Activated CD4-positive, alpha-beta memory T cell treated with anti-CD3 and anti-CD28 coated beads, Interleukin-2, amount 10 ng/mL, durations not matched to agents 7 days and 5 days (primary cell): ENCODE data around the gene NOXA1. TPM values are rescaled to one million over a fixed set of nuclear protein-coding genes. Genes with fewer than 3 reads are reported as not detected.

ENCODE experiments used
- CTCF ChIA-PET: fragments of 350-600 bp; sonication (Branson Sonifier 250); formaldehyde crosslinking; loops from one replicate; lab custom pipeline; 2021; ENCODE audit warnings: antibody characterized with exemption, inconsistent platforms; lab: Charles Lee
- POLR2A ChIA-PET: fragments of 350-600 bp; sonication (Branson Sonifier 250); formaldehyde crosslinking; loops from one replicate; lab custom pipeline; 2021; ENCODE audit warnings: antibody characterized with exemption; lab: Charles Lee
- DNase-seq: peaks from one replicate; pipeline ENCODE4 v3.0.0-alpha.2; 2020
- H3K27ac Mint-ChIP-seq: one replicate; pipeline ENCODE4 v1.8.0; 2021; ENCODE audit warnings: mild to moderate bottlenecking, mixed read lengths
- H3K27me3 Mint-ChIP-seq: one replicate; pipeline ENCODE4 v1.8.0; 2021; ENCODE audit warnings: mixed read lengths
- H3K36me3 Mint-ChIP-seq: one replicate; pipeline ENCODE4 v1.8.0; 2021; ENCODE audit warnings: low read depth, mixed read lengths
- H3K4me1 Mint-ChIP-seq: one replicate; pipeline ENCODE4 v1.8.0; 2021; ENCODE audit warnings: mixed read lengths
- H3K4me3 Mint-ChIP-seq: one replicate; pipeline ENCODE4 v1.8.0; 2021; ENCODE audit warnings: mild to moderate bottlenecking, mixed read lengths
- H3K9me3 Mint-ChIP-seq: one replicate; pipeline ENCODE4 v1.8.0; 2021; ENCODE audit warnings: mixed read lengths
- total RNA-seq, 2 experiments: library from RNA; stranded (reverse); gene quantifications; one replicate each; pipeline ENCODE4 v1.2.3, GENCODE V29; 2021

Gene NOXA1
- total RNA-seq, 2 experiments from 2014 or later: 0.50 to 0.73 TPM

DNA sequence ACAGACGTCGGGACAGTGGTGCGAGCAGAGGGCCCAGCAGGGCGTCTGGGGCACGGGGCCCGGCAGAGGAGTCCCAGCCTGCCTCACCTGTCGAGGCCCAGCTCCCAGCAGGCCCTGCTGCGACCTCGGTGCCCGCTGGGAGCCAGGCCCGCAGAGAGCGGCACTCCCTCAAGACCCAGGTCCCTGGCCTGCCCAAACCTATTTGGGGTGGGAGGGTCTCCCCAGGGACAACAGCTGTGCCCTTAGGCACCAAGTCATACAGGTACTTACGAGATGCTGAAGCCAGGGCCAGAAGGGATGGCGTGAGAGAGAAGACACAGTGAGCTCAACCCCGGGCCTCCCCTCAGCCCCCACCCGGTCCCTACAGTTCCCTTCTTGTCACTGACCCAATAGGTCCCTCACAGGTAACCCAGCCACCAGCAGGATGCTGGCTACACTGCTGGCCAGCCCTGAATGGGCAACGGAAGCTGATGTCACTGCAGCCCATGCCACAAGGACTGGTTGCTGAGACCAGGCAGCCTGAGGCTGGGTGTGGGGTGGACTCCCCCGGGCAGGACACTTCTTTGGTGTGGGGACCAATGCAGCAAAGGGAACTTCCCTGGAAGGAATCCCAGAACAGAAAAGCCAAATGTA, 32.3 kb downstream of the NOXA1 start:
- Mint-ChIP-seq H3K4me1 (peaks cover 27% of the 10 kb centered on the region), H3K27ac (no peak overlapping the region), H3K36me3 (peaks cover 6% of the 10 kb centered on the region), H3K4me3 (no peak overlapping the region), H3K9me3 (no peaks in the 10 kb centered on the region), H3K27me3 (no peaks in the 10 kb centered on the region)
- POLR2A ChIA-PET: interaction anchor here (1.2 to 1.5 kb wide), 2 partner anchors 10 to 32 kb away, joined by 4 to 8 read pairs; partner anchors contain the start of genes EXD3 and NOXA1
- CTCF ChIA-PET: no interaction called here
- DNase-seq: no peak

DNA sequence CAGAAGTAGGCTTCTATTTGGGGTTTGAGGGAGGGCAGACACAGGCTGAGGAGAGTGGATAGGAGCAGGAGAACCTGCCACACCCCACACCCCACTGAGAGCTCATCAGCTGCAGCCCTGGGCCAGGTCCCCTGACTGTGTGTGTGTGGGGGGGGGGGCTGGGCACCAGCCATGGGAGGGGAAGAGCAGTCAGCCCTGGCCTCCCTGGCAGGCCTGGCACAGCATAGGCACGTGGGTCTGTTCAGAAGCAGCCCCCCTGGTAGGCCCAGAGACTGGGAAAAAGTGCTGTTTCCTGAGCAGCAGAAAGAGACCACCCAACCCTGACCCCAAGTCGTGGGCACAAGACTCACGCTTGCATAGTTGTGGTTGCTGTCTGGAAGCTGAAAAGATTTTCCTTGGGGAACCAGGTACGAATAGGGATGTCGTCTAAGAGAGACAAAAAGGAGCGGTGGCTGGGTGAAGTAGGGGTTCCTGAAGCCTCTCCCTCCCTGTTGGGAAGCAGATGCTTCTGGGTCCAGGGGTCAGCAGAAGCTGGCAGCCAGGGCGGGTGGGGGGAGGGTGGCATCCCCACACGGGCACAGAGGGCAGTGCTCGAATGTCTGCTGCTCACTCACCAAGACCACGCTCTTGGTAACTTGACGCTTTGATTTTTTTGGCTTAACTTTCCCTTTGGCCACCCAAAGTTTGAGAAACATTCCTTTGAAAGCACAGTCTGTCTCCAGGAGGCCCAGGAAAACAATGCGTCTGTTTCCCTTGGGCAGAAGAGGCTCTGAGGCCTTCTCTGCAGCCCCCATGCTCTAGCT, 33.1 kb downstream of the NOXA1 start:
- Mint-ChIP-seq H3K27ac (no peak overlapping the region), H3K27me3 (no peaks in the 10 kb centered on the region), H3K36me3 (peaks cover 6% of the 10 kb centered on the region), H3K4me1 (peaks cover 35% of the 10 kb centered on the region), H3K9me3 (no peaks in the 10 kb centered on the region), H3K4me3 (peak overlapping the region; percentile 17)
- ChIA-PET CTCF (no interaction called here), POLR2A (interaction anchor here (1.2 to 1.5 kb wide), 2 partner anchors 11 to 33 kb away, joined by 4 to 8 read pairs; partner anchors contain the start of genes EXD3 and NOXA1)
- no peak for DNase-seq

DNA sequence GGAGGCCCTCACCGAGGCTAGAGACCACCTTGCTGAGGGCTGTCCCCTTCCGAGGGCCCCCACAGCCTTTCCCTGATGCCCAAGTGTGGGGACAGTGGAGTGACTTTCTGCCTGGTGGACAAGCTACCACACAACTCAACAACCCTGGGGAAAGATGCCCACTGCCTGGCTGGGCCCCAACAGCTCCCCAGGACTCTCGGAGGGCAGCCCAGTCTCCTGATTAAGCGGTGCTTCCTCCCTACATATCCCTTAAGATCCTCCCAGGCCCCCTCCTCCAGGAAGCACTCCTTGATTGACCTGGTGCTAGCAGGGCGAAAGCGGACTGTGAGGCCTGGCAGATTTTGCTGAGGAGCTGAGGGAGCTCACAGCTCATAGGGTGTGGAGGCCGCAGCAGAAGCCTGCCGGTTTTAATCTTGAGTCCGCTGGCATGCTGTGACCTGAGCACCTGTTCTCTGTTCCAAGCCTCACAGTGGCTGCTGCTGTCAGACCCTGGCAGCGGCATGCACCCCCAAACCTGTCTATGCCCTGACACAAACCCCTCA, 33.7 kb downstream of the NOXA1 start:
- no peak for DNase-seq
- ChIA-PET POLR2A (no interaction called here), CTCF (no interaction called here)
- H3K4me1 Mint-ChIP-seq: peaks cover 41% of the 10 kb centered on the region
- H3K4me3 Mint-ChIP-seq: peak overlapping the region; percentile 10
- no peak overlapping the region for H3K27ac Mint-ChIP-seq
- H3K9me3 Mint-ChIP-seq: no peaks in the 10 kb centered on the region
- peaks cover 6% of the 10 kb centered on the region for H3K36me3 Mint-ChIP-seq
- H3K27me3 Mint-ChIP-seq: no peaks in the 10 kb centered on the region

DNA sequence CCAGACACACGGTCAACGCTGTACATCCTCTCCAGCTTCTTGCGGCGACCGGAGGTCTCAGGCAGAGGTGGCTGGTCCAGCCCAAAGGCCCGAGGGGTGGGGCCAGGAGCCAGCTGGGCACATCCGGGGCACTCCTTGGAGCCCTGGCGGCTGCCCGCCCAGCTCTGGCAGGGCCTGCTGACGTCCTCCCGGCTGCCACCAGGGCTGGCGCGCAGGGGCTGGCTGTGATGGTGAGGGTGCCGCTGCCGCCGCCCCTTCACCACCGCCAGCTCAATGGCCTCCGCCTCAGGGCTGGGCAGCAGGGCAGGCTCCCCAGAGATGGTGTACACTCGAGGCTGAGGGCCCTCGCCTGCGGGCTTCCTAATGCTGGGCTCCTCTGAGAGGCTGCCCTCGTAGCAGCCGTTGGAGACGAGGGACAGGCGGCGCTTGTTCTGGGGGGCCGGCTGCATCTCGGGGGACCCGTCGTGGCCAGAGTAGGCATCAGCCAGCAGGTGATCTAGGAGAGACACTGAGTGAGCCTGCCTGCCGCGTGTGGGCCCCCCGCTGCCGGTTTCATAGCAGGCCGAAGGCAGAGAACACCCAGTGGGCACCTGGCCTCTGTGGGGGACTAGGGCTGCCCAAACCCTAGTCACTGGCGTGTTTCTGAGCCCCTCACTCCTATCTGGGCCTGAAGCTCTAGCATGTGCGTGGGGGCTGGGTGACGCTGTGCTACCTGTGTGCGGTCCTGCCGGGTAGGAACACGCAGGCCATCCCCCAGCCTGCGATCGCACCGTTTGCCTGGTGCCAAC, 34.4 kb downstream of the NOXA1 start:
- no peak for DNase-seq
- POLR2A ChIA-PET: no interaction called here

DNA sequence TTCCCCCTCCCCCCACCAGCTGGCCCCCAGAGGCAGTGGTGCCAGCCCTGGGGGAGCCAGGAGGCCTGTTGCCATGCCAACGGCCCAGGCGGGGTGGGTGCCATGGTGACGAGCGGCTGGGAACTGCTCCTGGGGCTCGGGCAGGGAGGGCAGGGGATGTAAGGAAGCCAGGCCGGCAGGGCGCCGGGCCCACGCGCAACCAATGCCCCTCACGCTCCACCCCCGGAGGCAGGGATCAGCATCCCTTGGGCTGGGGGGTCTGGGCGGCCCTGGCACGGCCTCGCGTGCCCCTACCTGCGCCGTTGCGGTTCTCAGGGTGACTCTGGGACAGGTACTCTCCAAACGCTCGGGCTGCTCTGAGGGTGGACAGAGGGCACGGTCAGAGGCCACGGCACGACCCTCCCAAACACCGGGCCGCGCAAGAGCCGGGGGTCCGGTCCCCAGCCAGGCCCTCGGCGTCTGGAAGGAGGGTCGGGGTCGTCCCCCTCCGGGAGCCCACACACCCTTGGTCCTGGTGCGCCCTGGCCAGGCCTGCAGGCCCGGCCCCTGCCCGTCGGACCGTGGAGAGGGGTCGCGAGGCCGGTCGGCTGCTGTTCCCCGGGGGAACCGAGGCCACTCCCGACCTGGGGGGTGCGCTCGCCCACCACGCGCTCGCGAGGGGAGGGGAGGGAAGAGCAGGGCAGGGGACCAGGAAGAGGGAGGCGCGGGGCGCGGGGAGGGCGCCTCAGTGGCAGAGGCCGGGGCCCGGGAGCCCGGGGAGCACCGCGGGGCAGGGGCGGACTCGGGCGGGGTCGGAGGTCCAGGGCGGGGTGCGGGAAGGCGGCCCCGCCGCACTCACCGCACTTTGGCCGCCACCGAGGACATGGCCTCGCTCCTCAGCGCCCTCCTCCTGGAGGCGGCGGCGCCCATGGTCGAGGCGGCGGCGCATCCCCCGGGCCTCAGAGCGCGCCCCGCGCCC, 35.3 kb downstream of the NOXA1 start:
- CTCF ChIA-PET: no interaction called here
- POLR2A ChIA-PET: interaction anchor here (1.0 kb wide), 2 partner anchors 11 to 36 kb away, joined by 3 to 4 read pairs; partner anchors contain the start of gene EXD3
- H3K4me3 Mint-ChIP-seq: no peak overlapping the region
- H3K27me3 Mint-ChIP-seq: no peaks in the 10 kb centered on the region
- peaks cover 6% of the 10 kb centered on the region for H3K36me3 Mint-ChIP-seq
- H3K9me3 Mint-ChIP-seq: no peaks in the 10 kb centered on the region
- DNase-seq: peak; percentile 41
- H3K4me1 Mint-ChIP-seq: peaks cover 41% of the 10 kb centered on the region
- H3K27ac Mint-ChIP-seq: no peak overlapping the region

More for the DNA sequence above, 34.4 kb downstream of the NOXA1 start:
- Mint-ChIP-seq H3K4me1 (peaks cover 38% of the 10 kb centered on the region), H3K27me3 (no peaks in the 10 kb centered on the region), H3K36me3 (peaks cover 6% of the 10 kb centered on the region), H3K27ac (no peak overlapping the region), H3K9me3 (no peaks in the 10 kb centered on the region), H3K4me3 (peak overlapping the region; percentile 53)
- CTCF ChIA-PET: no interaction called here

DNA sequence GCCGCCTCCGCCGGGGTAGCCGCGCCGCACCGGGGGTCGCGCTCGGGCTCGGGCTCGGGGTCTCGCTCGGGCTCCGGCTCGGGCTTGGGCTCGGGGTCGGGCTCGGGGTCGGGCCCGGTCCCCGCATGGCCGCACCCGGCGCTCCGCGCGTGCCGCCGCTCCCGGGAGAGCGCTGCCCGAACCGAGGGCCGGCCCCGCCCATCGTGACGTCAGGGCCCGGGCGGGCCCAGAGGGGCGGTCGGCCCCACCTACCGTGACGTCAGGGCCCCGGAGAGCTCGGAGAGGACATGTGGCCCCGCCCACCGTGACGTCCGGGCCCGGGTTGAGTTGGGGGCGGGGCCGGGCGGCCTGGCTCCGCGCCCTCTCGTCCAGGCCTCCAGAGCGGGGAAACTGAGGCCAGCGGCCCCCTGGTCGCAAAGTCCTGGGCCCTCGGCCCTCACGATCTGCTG, 36.0 kb downstream of the NOXA1 start, which contains the start of gene NSMF:
Gene NSMF, minus strand, starts transcription at position 183 of the 449 bp plus-strand sequence. CDS start 232 bp downstream, outside the sequence.
- peak within 1 kb of the TSS; percentile 73 for H3K27ac Mint-ChIP-seq
- peaks cover 3% of the 10 kb centered on the region for H3K36me3 Mint-ChIP-seq
- DNase-seq: peak; percentile 95
- no peaks in the 10 kb centered on the region for H3K27me3 Mint-ChIP-seq
- ChIA-PET POLR2A (interaction anchor here (0.6 to 1.0 kb wide), 5 partner anchors 11 to 158 kb away, joined by 3 to 4 read pairs (median 3); partner anchors contain the start of genes EXD3 and NRARP), CTCF (interaction anchor here (0.6 kb wide), 1 partner anchor 37 kb away, joined by 4 read pairs; the partner anchor contains the start of gene EXD3)
- peak within 1 kb of the TSS; percentile 56 for H3K4me3 Mint-ChIP-seq
- H3K4me1 Mint-ChIP-seq: peaks cover 38% of the 10 kb centered on the region
- no peaks in the 10 kb centered on the region for H3K9me3 Mint-ChIP-seq

DNA sequence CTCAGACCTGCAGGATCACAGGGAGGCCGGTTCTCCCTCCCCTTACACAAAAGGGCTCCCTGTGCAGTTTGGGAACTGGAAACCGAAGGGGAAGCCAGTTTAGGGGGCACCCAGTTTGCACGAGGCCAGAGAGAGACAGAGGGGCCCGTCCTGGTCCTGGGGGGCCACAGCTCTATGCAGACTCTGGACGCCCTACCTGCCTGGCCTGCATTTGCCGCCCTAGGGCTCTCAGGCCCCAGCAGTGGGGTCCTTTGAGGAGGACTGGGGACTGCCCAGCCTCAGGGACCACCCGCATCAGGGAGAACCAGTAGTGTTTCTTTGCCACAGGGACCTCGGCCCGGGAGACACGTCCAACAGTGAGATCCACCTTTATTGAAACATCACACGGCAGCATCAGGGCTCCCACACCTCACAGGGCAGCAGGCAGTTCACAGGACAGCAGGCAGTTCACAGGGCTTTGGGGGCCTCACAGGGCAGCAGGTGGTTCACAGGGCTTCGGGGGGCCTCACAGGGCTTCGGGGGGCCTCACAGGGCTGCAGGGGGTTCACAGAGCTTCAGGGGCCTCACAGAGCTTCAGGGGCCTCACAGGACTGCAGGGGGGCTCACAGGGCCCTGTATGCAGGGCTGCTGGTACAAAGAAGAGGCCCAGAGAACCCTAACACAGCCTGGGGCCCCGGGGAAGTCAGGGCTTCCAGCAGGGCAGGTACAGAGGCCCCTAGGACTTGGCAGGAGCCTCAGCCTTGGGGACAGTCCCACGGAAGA, 36.6 kb downstream of the NOXA1 start:
- POLR2A ChIA-PET: interaction anchor here (0.6 to 1.0 kb wide), 5 partner anchors 12 to 158 kb away, joined by 3 to 4 read pairs (median 3); partner anchors contain the start of genes EXD3 and NRARP
- no peaks in the 10 kb centered on the region for H3K27me3 Mint-ChIP-seq
- peaks cover 32% of the 10 kb centered on the region for H3K4me1 Mint-ChIP-seq
- no peaks in the 10 kb centered on the region for H3K9me3 Mint-ChIP-seq
- H3K27ac Mint-ChIP-seq: peak overlapping the region; percentile 73
- peak overlapping the region; percentile 56 for H3K4me3 Mint-ChIP-seq
- peaks cover 3% of the 10 kb centered on the region for H3K36me3 Mint-ChIP-seq
- CTCF ChIA-PET: interaction anchor here (0.6 kb wide), 1 partner anchor 37 kb away, joined by 4 read pairs; the partner anchor contains the start of gene EXD3
- DNase-seq: no peak

DNA sequence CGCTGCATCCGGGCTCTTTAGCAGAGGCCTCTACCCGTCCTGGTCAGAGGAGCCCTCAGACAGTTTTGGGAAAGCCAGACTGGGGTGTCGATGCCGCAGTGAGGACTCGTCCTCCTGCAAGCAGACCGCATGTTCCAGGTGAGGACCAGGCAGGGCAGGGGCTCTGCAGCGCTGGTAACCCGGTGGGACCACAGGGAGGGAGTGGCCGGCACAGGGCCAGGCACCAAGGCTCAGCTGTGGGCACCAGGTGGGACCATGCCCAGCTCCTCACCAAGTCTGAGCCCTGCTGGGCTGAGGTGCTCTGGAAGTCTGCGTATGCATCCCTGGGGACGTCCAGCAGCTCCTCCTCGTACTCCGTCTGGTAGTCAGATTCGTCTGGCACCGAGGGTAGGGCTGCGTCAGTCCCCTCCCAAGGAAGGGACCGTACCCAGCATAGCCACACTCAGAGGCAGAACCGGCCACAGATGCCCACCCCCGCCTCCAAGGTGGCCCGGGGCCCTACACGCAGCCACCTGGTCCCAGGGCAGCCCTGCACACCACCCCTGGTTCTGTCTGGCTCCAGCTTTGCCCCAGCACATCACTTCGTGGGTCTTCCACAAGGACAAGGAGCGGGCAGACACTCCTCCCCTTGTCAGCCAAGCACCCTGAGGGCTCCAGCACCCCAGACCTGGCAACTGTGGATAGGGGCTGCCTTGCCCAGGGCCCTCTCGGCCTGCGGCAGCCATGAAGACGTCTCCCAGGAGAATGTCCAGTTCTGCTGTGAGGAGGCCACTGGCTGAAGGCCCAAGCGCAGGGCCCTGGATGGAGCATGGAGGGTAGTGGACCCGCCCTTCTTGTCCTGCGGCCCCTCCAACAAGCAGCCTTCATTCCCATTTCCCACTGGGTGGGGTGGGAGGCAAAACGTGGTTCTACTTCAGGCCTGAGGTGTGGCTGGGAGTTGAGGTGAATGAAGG, 37.4 kb downstream of the NOXA1 start:
- Mint-ChIP-seq H3K9me3 (no peaks in the 10 kb centered on the region), H3K27me3 (no peaks in the 10 kb centered on the region), H3K4me3 (no peak overlapping the region), H3K36me3 (peaks cover 3% of the 10 kb centered on the region), H3K4me1 (peaks cover 32% of the 10 kb centered on the region), H3K27ac (no peak overlapping the region)
- POLR2A ChIA-PET: interaction anchor here (1.6 kb wide), 1 partner anchor 205 kb away, joined by 3 read pairs; the partner anchor contains the start of gene NELFB
- DNase-seq: no peak
- CTCF ChIA-PET: no interaction called here

DNA sequence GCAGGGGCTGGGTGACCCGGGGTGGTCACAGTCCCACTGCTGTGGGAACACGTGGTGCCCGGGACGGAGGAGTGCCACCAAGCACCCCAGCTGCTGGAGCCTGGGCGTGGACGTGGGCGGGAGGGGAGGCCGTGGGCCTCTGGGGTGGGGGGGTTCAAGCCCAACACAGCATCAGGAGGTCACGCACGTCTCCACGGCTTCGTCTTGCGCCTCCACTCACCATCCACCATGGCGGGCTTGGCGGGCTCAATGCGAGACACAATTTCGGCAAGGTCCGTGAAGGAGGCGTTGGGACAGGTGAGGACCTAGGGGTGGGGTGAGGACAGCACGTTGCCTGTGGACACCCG, 38.1 kb downstream of the NOXA1 start:
- no peaks in the 10 kb centered on the region for H3K27me3 Mint-ChIP-seq
- ChIA-PET CTCF (no interaction called here), POLR2A (interaction anchor here (1.0 to 1.8 kb wide), 3 partner anchors 91 to 220 kb away, joined by 3 to 4 read pairs (median 3); partner anchors contain the start of genes MRPL41, NELFB and TUBB4B)
- no peaks in the 10 kb centered on the region for H3K9me3 Mint-ChIP-seq
- no peak overlapping the region for H3K4me3 Mint-ChIP-seq
- no peaks in the 10 kb centered on the region for H3K36me3 Mint-ChIP-seq
- no peak for DNase-seq
- H3K27ac Mint-ChIP-seq: no peak overlapping the region
- peaks cover 30% of the 10 kb centered on the region for H3K4me1 Mint-ChIP-seq
